H54 (cell line): Measurements from ENCODE around the gene KIF16B.

ENCODE experiments used
- DNase-seq: peaks from one replicate; pipeline ENCODE4 v3.0.0; 2011; ENCODE audit warnings: low spot score, mixed read lengths; ENCODE audit not compliant: insufficient read length
- FAIRE-seq: peaks from 3 replicates; lab custom pipeline; 2011; peaks lifted over from hg19 to GRCh38; lab: Jason Lieb, UNC
- POLR2A ChIP-seq: IDR thresholded peaks from 2 replicates; pipeline ENCODE4 v1.6.1; 2011; ENCODE audit warnings: low read depth, mild to moderate bottlenecking, low read length

KIF16B gene

GRCh38 chr20:16378122-16378521 lies 195.1 kb downstream of the KIF16B start:
- DNase-seq (no peak), FAIRE-seq (no peak)
- no peak for TF ChIP-seq POLR2A

GRCh38 chr20:16369441-16369840 lies 203.8 kb downstream of the KIF16B start:
- no peak for DNase-seq
- no peak for FAIRE-seq
- no peak for TF ChIP-seq POLR2A

- no peak for FAIRE-seq
- no peak for TF ChIP-seq POLR2A
- DNase-seq = no peak
Measured at GRCh38 chr20:16368645-16369292, 204.5 kb downstream of the KIF16B start.

GRCh38 chr20:16367948-16368560 lies 205.2 kb downstream of the KIF16B start:
- DNase-seq (no peak), FAIRE-seq (no peak)
- TF ChIP-seq POLR2A = no peak

DNA sequence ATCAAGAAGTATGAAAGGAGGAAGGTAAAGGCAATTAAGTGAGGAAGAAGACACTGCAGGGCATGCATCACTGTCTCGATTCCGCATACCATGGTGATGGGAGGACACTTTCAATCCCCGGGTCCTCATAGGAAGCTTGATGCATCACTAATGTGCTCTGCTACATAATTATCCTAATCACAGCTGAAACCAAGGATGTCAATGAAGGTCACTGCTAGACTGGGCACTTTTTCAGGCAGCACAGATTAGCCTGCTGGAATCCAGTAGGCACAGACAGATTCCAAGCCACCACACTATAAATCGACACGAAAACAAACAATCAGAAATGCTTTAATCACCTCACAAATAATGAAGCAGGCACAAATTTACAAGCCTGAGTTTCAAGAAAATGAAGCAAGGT lies 206.7 kb downstream of the KIF16B start:
- DNase-seq (no peak), FAIRE-seq (no peak)
- no peak for TF ChIP-seq POLR2A

DNA sequence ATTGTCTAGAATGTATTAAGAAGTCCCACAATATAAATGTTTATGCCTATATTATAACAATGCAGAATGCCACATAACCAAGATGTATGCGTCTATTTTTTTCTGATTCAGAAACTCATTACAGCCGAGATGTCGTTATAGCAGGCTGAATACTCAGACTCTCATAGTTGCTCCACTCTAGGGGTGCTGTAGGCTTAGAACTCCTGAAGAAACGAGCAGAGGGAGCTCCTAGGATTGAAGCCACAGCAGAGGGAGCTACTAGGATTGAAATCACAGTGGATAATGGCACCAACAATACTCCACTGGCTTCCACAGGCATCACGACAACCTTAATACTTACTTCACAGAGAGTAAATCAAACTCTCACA lies 208.9 kb downstream of the KIF16B start:
- TF ChIP-seq POLR2A = no peak
- FAIRE-seq (no peak), DNase-seq (no peak)

DNA sequence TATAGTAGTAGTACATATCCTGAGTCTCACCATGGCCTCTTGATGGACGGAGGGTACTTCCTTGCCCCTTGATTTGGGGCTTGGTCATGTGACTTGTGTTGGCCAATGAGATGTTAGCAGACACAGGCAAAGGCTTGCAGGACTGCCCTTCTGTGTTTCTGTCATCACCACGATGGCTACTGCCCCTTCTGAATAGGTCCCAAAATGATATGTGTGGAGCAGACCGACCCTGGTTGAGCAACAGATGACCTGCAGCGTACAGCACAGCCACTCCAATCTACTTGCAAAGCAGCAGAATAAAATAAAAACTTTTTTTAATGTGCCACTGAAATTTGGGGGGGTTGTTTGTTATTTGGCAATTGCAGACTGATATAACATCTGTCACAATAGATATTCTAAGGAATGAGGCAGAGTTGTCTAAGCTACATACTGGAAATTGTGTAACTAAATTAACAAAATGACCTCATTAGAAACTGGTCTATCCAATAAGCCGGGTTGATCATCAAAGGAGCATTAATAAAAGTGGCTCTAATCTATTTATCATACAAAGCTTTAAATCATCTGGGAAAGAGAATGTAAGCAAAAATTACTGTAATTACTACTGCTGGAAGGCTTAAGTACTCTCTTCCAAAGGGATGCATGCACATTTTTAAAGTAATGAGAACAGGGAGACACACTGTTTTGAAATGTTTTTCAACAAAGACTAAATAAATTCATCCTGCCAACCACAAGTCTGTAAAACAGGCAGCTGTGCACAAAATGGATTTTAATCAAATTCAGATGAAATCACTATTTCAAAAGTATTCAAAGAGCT lies 209.5 kb downstream of the KIF16B start:
- no peak for TF ChIP-seq POLR2A

DNA sequence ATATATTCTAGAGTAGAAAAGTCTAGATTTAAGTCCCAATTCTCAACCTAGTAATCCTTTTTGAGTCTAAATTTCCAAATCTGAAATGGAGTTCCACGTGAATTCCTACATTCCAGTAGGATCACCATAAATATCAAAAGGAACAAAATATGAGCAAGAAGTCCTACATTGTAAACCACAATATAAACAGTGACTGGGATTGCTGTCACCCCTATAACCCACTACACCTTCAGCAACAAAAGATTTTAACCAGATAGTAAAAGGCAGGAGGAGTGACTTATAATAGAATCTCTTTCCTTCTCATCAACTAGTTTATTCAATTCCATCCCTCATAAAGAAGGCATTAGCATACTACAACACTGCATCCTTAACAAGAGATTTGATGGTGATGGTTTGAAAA lies 210.6 kb downstream of the KIF16B start:
- DNase-seq = no peak
- no peak for TF ChIP-seq POLR2A
- no peak for FAIRE-seq

More for the DNA sequence above, 209.5 kb downstream of the KIF16B start:
- FAIRE-seq (no peak), DNase-seq (no peak)

- TF ChIP-seq POLR2A = no peak
- DNase-seq (no peak), FAIRE-seq (no peak)
Measured at GRCh38 chr20:16360668-16361067, 212.6 kb downstream of the KIF16B start.

DNA sequence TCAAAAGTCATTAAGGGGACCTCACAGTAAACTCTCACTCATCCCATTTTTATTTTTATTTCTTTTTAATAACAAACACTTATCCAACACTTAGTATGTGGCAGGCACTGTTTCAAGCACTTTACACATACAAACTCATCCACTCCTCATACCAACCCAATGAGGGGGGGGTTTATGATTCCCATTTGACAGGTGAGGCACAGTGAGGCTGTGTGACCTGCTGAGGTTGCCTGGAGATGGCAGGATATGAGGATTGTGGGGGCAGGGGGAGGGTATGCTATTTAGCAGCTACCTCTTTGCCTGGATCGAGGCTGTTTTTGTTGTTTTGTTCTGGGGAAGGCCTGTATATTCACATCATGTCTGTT lies 219.8 kb downstream of the KIF16B start:
- no peak for DNase-seq
- FAIRE-seq = no peak
- TF ChIP-seq POLR2A = no peak

DNA sequence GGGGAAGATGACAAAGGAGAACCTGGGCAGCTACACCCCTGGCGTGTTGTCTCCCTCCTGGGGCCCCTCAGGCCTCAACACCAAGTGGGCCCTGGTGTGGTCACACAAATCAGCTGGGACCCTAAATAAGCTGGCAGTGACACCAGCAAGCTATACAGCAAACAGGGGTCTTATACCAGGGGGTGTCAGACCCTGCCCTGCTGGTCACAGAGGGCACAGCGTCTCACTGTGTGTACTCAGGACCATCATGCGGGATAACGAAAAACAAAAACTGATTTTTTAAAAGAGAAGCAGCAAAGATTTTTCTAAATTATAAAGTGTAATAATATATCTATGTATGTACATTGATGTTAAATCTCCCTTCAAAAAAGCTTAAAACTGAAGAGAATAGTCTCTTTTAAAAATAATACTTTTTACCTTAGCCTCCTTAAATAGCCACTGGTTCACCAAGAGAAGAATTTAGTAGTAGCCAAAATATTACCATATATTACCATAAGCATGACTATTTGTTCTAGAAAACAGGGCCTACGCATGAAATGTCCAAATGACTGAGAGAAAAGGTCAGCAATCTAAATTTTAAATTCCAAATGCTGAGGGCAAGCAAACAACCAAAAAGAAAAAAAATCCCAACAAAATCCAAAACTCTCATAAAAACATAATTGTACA lies 220.4 kb downstream of the KIF16B start:
- no peak for DNase-seq
- FAIRE-seq = no peak

DNA sequence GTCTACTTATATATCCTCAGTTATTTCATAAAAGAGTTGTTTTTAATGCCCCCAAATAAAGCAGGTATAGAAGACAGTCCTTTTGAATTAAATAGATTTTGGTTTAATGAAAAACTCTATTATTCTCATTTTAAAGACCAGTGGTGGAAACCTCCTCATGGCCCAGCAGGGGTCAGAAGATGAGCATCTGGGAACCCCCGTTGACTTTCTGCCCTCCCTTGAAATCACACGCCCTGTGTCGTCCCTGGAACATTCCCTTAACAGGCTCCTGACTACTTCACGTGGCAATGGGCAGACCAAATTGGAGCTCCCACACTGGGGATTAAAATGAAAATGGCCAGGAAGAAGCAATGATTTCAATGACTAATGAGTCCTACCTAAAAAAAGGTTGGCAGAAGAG lies 220.9 kb downstream of the KIF16B start:
- DNase-seq = no peak
- no peak for TF ChIP-seq POLR2A
- no peak for FAIRE-seq

More for the DNA sequence above, 220.4 kb downstream of the KIF16B start:
- no peak for TF ChIP-seq POLR2A

- DNase-seq = no peak
- no peak for FAIRE-seq
- no peak for TF ChIP-seq POLR2A
Measured at GRCh38 chr20:16351415-16351814, 221.8 kb downstream of the KIF16B start.

DNA sequence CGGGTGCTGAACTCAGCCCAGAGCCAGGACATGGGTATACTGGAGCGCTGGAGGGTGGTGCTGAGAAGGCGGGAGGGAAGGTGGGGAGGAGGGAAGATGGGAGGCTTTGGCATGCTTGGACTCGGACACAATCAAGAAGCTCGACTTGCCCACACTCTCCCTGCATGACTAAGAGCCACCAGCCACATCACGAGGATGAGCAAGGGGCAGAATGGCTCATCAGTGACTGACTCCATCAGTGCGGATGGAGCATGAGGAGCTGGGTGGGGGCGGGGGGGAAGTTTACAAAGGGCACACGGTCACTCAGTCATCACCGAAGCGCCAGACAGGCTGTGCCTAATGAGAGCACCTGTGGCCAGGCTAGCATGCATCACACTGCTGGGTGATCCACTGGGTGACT lies 222.8 kb downstream of the KIF16B start:
- FAIRE-seq (no peak), DNase-seq (peak; percentile 27)
- no peak for TF ChIP-seq POLR2A
